GM23338 (cell line): ENCODE measurements around the gene APBA2. TPM values are rescaled to one million over a fixed set of nuclear protein-coding genes. Genes with fewer than 3 reads are reported as not detected.

ENCODE experiments used
- ATAC-seq: fragments of 200-7000 bp; cut with Tn5 transposase; 3 replicates; pipeline ENCODE4 v1.9.1; 2020
- DNase-seq: peaks from one replicate; pipeline ENCODE4 v3.0.0-alpha.2; 2015; ENCODE audit warnings: low spot score
- H2AFZ ChIP-seq: fragments of 200-600 bp; sonication (generic); 2 replicates; pipeline ENCODE4 v1.8.0; 2016; ENCODE audit warnings: antibody characterized with exemption, mild to moderate bottlenecking, moderate library complexity
- H3F3A ChIP-seq: fragments of 200-600 bp; sonication (generic); replicated peaks from 2 replicates; pipeline ENCODE4 v1.8.0; 2017; ENCODE audit warnings: antibody characterized with exemption, mixed run types, low read depth
- H3K27ac ChIP-seq: fragments of 200-600 bp; sonication (generic); 2 replicates; pipeline ENCODE4 v1.6.1; 2016; ENCODE audit warnings: low read depth
- H3K27me3 ChIP-seq: fragments of 200-600 bp; sonication (generic); 2 replicates; pipeline ENCODE4 v1.8.0; 2016; ENCODE audit warnings: mild to moderate bottlenecking, mixed run types, moderate library complexity; ENCODE audit not compliant: insufficient read depth
- H3K36me3 ChIP-seq: fragments of 200-600 bp; sonication (generic); 2 replicates; pipeline ENCODE4 v1.8.0; 2016; ENCODE audit warnings: mild to moderate bottlenecking; ENCODE audit not compliant: insufficient read depth
- H3K4me1 ChIP-seq: fragments of 200-600 bp; sonication (generic); 2 replicates; pipeline ENCODE4 v1.8.0; 2016; ENCODE audit warnings: mild to moderate bottlenecking, moderate library complexity; ENCODE audit not compliant: insufficient read depth
- H3K4me2 ChIP-seq: fragments of 200-600 bp; sonication (generic); 2 replicates; pipeline ENCODE4 v1.7.1; 2017; ENCODE audit warnings: mixed run types
- H3K4me3 ChIP-seq: fragments of 200-600 bp; sonication (generic); 2 replicates; pipeline ENCODE4 v1.6.1; 2016; ENCODE audit warnings: mixed run types
- H3K79me2 ChIP-seq: fragments of 200-600 bp; sonication (generic); replicated peaks from 2 replicates; pipeline ENCODE4 v1.8.0; 2017; ENCODE audit warnings: mild to moderate bottlenecking; ENCODE audit not compliant: insufficient read depth
- H3K9me2 ChIP-seq: fragments of 200-600 bp; sonication (generic); 2 replicates; pipeline ENCODE4 v1.8.0; 2017; ENCODE audit not compliant: insufficient read depth
- H4K20me1 ChIP-seq: fragments of 200-600 bp; sonication (generic); replicated peaks from 2 replicates; pipeline ENCODE4 v1.8.0; 2017; ENCODE audit warnings: mild to moderate bottlenecking; ENCODE audit not compliant: insufficient read depth
- H3K27ac Mint-ChIP-seq: 2 replicates; pipeline ENCODE4 v1.8.0; 2020; ENCODE audit warnings: inconsistent platforms, mild to moderate bottlenecking, moderate library complexity, mixed read lengths
- H3K27me3 Mint-ChIP-seq: 3 replicates; pipeline ENCODE4 v1.8.0; 2022; ENCODE audit warnings: low read depth, mild to moderate bottlenecking, moderate library complexity, mixed read lengths, inconsistent platforms; ENCODE audit not compliant: insufficient read depth, poor library complexity
- H3K36me3 Mint-ChIP-seq: 3 replicates; pipeline ENCODE4 v1.8.0; 2021; ENCODE audit warnings: low read depth, mild to moderate bottlenecking, inconsistent platforms, moderate library complexity, mixed read lengths
- H3K4me1 Mint-ChIP-seq: 3 replicates; pipeline ENCODE4 v1.8.0; 2020; ENCODE audit warnings: mild to moderate bottlenecking, inconsistent platforms, mixed read lengths
- H3K4me3 Mint-ChIP-seq: 3 replicates; pipeline ENCODE4 v1.8.0; 2021; ENCODE audit warnings: moderate library complexity, mild to moderate bottlenecking, inconsistent platforms, mixed read lengths
- H3K9me3 Mint-ChIP-seq: 3 replicates; pipeline ENCODE4 v1.8.0; 2020; ENCODE audit warnings: moderate library complexity, mild to moderate bottlenecking, inconsistent platforms, mixed read lengths
- CTCF ChIP-seq, 2 experiments: fragments of 200-600 bp in 1 of 2; sonication (generic) in 1 of 2; conservative IDR thresholded peaks; 2 replicates each; pipeline versions ENCODE4 v1.5.1 to v1.6.1; 2016 to 2017; ENCODE audit warnings: antibody characterized with exemption in 2 of 2, low read depth in 2 of 2, mild to moderate bottlenecking in 2 of 2, moderate library complexity in 1 of 2
- EZH2 ChIP-seq: fragments of 200-600 bp; sonication (generic); IDR thresholded peaks from one replicate; pipeline ENCODE4 v1.8.0; 2017; ENCODE audit warnings: antibody characterized with exemption, mild to moderate bottlenecking, low read depth; ENCODE audit not compliant: unreplicated experiment
- EZH2phosphoT487 ChIP-seq: fragments of 200-600 bp; sonication (generic); IDR thresholded peaks from one replicate; pipeline ENCODE4 v1.8.1; 2018; ENCODE audit warnings: antibody characterized with exemption; ENCODE audit not compliant: unreplicated experiment
- JUNB ChIP-seq: IDR thresholded peaks from one replicate; pipeline ENCODE4 v1.6.1; 2016; ENCODE audit warnings: antibody characterized with exemption; ENCODE audit not compliant: unreplicated experiment
- NANOG ChIP-seq: IDR thresholded peaks from 2 replicates; pipeline ENCODE4 v1.6.1; 2016; ENCODE audit warnings: antibody characterized with exemption, borderline replicate concordance
- POLR2AphosphoS5 ChIP-seq: IDR thresholded peaks from 2 replicates; pipeline ENCODE4 v1.6.1; 2016; ENCODE audit warnings: antibody characterized with exemption, low read depth
- REST ChIP-seq: IDR thresholded peaks from one replicate; pipeline ENCODE4 v1.6.1; 2018; ENCODE audit warnings: antibody characterized with exemption; ENCODE audit not compliant: unreplicated experiment
- STAT1 ChIP-seq: IDR thresholded peaks from one replicate; pipeline ENCODE4 v1.6.1; 2016; ENCODE audit warnings: antibody characterized with exemption; ENCODE audit not compliant: unreplicated experiment
- ZNF114 ChIP-seq: fragments of 250-450 bp; sonication (Bioruptor Pico); IDR thresholded peaks from 2 replicates; pipeline ENCODE4 v1.5.0; 2020; ENCODE audit warnings: mild to moderate bottlenecking, moderate library complexity
- ZNF331 ChIP-seq: fragments of 250-450 bp; sonication (Bioruptor Pico); IDR thresholded peaks from 2 replicates; pipeline ENCODE4 v1.5.0; 2020; ENCODE audit warnings: low read depth, mild to moderate bottlenecking, moderate library complexity
- ZNF462 ChIP-seq: fragments of 250-450 bp; sonication (Bioruptor Pico); IDR thresholded peaks from 2 replicates; pipeline ENCODE4 v1.5.0; 2020; ENCODE audit warnings: mild to moderate bottlenecking, moderate library complexity
- polyA plus RNA-seq: library from polyadenylated mRNA; unstranded; fragments of >200 nt; fragmentation: Nextera tagmentation; extraction: Ambion mirVana; gene quantifications from 2 replicates; pipeline ENCODE4 v1.2.1, GENCODE V29; 2016
- total RNA-seq: library from RNA; depleted of rRNA; stranded (reverse); fragments of >200 nt; shearing (Covaris generic); gene quantifications from 2 replicates; pipeline ENCODE4 v1.2.3, GENCODE V29; 2014
- TF ChIP-seq, protein P1 (sequence below): IDR thresholded peaks from 2 replicates; pipeline ENCODE4 v1.6.1; 2016; ENCODE audit warnings: antibody characterized with exemption

APBA2 gene
- total and polyA plus RNA-seq, 2 experiments from 2014 or later = 5.9 to 24.7 TPM

DNA sequence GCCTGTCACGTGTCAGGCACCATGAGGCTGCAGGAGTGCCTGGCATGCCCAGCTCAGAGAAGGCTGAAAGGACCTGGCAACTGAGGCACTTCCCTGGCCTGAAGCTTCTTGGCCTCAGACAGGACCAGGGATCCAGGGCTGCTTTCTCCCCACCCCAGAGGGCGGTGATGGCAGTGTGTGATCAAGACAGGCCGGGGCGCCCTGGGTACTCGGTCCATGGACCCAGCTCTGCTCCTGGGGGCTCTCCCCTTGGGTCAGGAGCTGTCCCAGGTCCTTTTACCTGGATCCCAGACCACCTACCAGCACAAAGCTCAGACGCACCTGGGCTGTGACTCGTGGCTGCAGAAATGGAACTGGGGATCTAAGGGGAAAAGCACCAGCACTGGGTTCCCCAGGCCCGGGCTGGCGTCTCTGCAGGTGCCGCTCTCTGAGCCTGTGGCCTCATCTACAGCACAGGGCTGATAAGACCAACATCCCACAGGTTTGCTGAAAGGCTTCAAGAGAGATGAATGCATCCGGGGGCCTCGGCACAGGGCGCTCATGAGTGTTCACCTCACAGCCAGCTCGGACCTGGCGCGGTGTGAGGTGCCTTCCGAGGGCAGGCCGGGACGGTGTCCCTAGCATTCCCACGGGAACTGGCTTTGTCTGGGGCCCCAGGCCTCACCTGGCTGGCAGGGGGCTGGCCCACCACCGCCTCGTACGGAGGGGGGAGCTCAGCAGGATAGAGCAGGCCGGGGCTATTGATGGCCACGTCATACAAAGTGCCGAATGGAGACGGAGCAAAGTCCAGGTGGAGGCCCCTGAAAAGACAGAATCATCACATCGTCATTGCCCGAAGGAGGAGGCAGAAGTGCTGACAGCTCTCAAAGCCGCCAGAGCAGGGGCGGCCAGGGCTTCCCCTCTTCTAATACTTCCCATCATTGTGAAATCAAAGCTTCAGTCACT is 250.2 kb downstream of the APBA2 start:
- no peaks in the 10 kb centered on the region; the same call in 2 of the 3 replicates for H3K36me3 Mint-ChIP-seq
- H3K27me3 Mint-ChIP-seq = peaks cover 8% of the 10 kb centered on the region
- no peaks in the 10 kb centered on the region; the same call in 2 of the 3 replicates for H3K9me3 Mint-ChIP-seq
- no peak overlapping the region for H3K27ac ChIP-seq
- H3K9me2 ChIP-seq = no peaks in the 10 kb centered on the region
- ATAC-seq (no peak), DNase-seq (no peak)
- TF ChIP-seq EZH2phosphoT487 (no peak), EZH2 (no peak), POLR2AphosphoS5 (no peak), ZNF114 (CRISPR knock-in tag) (no peak), ZNF331 (no peak), NANOG (no peak), JUNB (no peak), REST (no peak), STAT1 (no peak), ZNF462 (no peak), CTCF (conservative IDR thresholded peaks at IDR 0.05; ENCODE audit: low read depth in 2 of 2) (no peak)
- TF ChIP-seq, protein P1, sequence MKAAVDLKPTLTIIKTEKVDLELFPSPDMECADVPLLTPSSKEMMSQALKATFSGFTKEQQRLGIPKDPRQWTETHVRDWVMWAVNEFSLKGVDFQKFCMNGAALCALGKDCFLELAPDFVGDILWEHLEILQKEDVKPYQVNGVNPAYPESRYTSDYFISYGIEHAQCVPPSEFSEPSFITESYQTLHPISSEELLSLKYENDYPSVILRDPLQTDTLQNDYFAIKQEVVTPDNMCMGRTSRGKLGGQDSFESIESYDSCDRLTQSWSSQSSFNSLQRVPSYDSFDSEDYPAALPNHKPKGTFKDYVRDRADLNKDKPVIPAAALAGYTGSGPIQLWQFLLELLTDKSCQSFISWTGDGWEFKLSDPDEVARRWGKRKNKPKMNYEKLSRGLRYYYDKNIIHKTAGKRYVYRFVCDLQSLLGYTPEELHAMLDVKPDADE = no peak
- H3K4me2 ChIP-seq = no peak overlapping the region
- no peak overlapping the region for H3K4me3 ChIP-seq
- H3K4me1 ChIP-seq = peaks cover 9% of the 10 kb centered on the region
- no peaks in the 10 kb centered on the region for H3K27me3 ChIP-seq
- no peaks in the 10 kb centered on the region for H3F3A ChIP-seq
- no peak overlapping the region for H3K4me3 Mint-ChIP-seq
- H3K27ac Mint-ChIP-seq = no peak overlapping the region
- H3K36me3 ChIP-seq = no peaks in the 10 kb centered on the region
- H3K79me2 ChIP-seq = no peaks in the 10 kb centered on the region
- H4K20me1 ChIP-seq = no peaks in the 10 kb centered on the region
- no peak overlapping the region for H2AFZ ChIP-seq
- peaks cover 23% of the 10 kb centered on the region for H3K4me1 Mint-ChIP-seq
